Stimulated activated CD4-positive, alpha-beta T cell treated with anti-CD3 and anti-CD28 coated beads, Interleukin-12 subunit alpha, Interleukin-12 subunit beta, amount 100 ng/mL, for 24 hours (primary cell): ENCODE results near the gene MIB2.
A peak's percentile ranks its signal among the peaks of the same experiment; 100 is the strongest.
"Not testable (repeated sequence)": the region's sequence is repeated elsewhere in the genome, so short reads cannot be mapped to it uniquely, and the experiment has no call there.

Source experiments
- DNase-seq, 2 experiments: peaks; one replicate each; pipeline ENCODE4 v3.0.0-alpha.2; 2020; ENCODE audit warnings: low read depth in 2 of 2

The MIB2 gene

GRCh38 chr1:1626207-1627141 lies 11.2 kb downstream of the MIB2 start:
- no peak for DNase-seq

GRCh38 chr1:1627261-1627828 lies 12.0 kb downstream of the MIB2 start:
- DNase-seq = no peak

GRCh38 chr1:1627829-1628753 lies 12.8 kb downstream of the MIB2 start:
- no peak for DNase-seq

- DNase-seq = peak in 1 of 2 experiments; percentile 49
These were observed 13.6 kb downstream of the MIB2 start for GRCh38 chr1:1628754-1629429.

GRCh38 chr1:1629430-1630190 lies 14.3 kb downstream of the MIB2 start:
- DNase-seq = peak in 1 of 2 experiments; percentile 35

GRCh38 chr1:1630191-1630964 lies 15.1 kb downstream of the MIB2 start:
- DNase-seq = peak; percentile 70 to 77

- no peak for DNase-seq
These were observed 15.9 kb downstream of the MIB2 start for GRCh38 chr1:1630965-1631781.

GRCh38 chr1:1631782-1632420 lies 16.6 kb downstream of the MIB2 start, which contains the start of gene MMP23B:
Gene MMP23B (plus strand): TSS chr1:1632173. CDS start chr1:1632219, 46 bp downstream.
- no peak for DNase-seq

GRCh38 chr1:1633409-1633808 lies 18.1 kb downstream of the MIB2 start:
- DNase-seq = not testable (repeated sequence)

GRCh38 chr1:1634613-1635012 lies 19.3 kb downstream of the MIB2 start:
- DNase-seq = not testable (repeated sequence)

- DNase-seq = not testable (repeated sequence)
These were observed 21.6 kb downstream of the MIB2 start for GRCh38 chr1:1636621-1637478.

GRCh38 chr1:1637479-1637875 lies 22.2 kb downstream of the MIB2 start:
- not testable (repeated sequence) for DNase-seq

- not testable (repeated sequence) for DNase-seq
These were observed 23.2 kb downstream of the MIB2 start for GRCh38 chr1:1638528-1638927.

GRCh38 chr1:1639368-1639767 lies 24.1 kb downstream of the MIB2 start:
- not testable (repeated sequence) for DNase-seq

- DNase-seq = not testable (repeated sequence)
These were observed 24.8 kb downstream of the MIB2 start for GRCh38 chr1:1640081-1640480.

- DNase-seq = not testable (repeated sequence)
These were observed 25.6 kb downstream of the MIB2 start for GRCh38 chr1:1640711-1641461.

GRCh38 chr1:1646326-1646725 lies 31.0 kb downstream of the MIB2 start:
- DNase-seq = not testable (repeated sequence)
